ENCODE results near the gene UBE2S. TPM values are rescaled to one million over a fixed set of nuclear protein-coding genes. Genes with fewer than 3 reads are reported as not detected.

Gene UBE2S
- total and polyA plus RNA-seq, 2 of the 8 experiments (the other 6 are each of a cell fraction or from before 2014, with no cell fraction given), result 398 to 530 TPM

GRCh38 chr19:55353356-55353802, 54.2 kb downstream of the UBE2S start:
- Histone ChIP-seq H3K36me3 (ENCODE audit: control insufficient read depth in 2 of 4, insufficient read depth in 4 of 4, low read length in 3 of 4) (peaks cover 0 to 11% (median 0%) of the 10 kb centered on the region in 4 experiments; a peak in 1 of 8 replicates), H3K79me2 (ENCODE audit: control insufficient read depth in 1 of 2, insufficient read depth in 2 of 2, low read length in 2 of 2) (no peaks in the 10 kb centered on the region), H2BK20ac (ENCODE audit: low read length) (no peak overlapping the region), H2BK120ac (replicated peaks; ENCODE audit: low read depth, low read length) (no peak overlapping the region), H3K4me2 (ENCODE audit: insufficient read depth in 1 of 2, low read depth in 2 of 2, low read length in 2 of 2) (peak overlapping the region; percentile 88 to 96), H3K23me2 (ENCODE audit: low read depth, low read length) (peaks cover 12% of the 10 kb centered on the region; the same call in 1 of the 2 replicates), H3K27me3 (replicated peaks in 1 of 4; ENCODE audit: control insufficient read depth in 3 of 4, extremely low read depth in 1 of 4, insufficient read depth in 3 of 4, low read length in 3 of 4) (peaks cover 17 to 56% (median 44%) of the 10 kb centered on the region in 4 experiments), H2AFZ (ENCODE audit: low read length) (no peak overlapping the region), H2AK5ac (ENCODE audit: low read depth, low read length) (no peak overlapping the region), H3K9ac (replicated peaks in 1 of 4; ENCODE audit: extremely low read depth in 1 of 4, low read depth in 3 of 4, low read length in 3 of 4) (no peak overlapping the region; a peak in 2 of 7 replicates), H3K14ac (ENCODE audit: insufficient read length) (no peak overlapping the region), H2BK5ac (ENCODE audit: low read depth, low read length) (no peak overlapping the region), H3K79me1 (ENCODE audit: low read depth, low read length) (no peaks in the 10 kb centered on the region), H2BK15ac (ENCODE audit: low read length) (peak overlapping the region; percentile 88; the same call in 1 of the 2 replicates), H4K5ac (ENCODE audit: insufficient read length, low read depth, low read length) (no peak overlapping the region), H4K8ac (ENCODE audit: extremely low read depth, insufficient read depth, low read length) (no peak overlapping the region; the same call in 1 of the 2 replicates), H3K4me1 (replicated peaks in 1 of 4; ENCODE audit: control insufficient read depth in 3 of 4, insufficient read depth in 4 of 4, low read length in 3 of 4) (peaks cover 4 to 32% (median 17%) of the 10 kb centered on the region in 4 experiments), H3K23ac (ENCODE audit: insufficient read length) (no peak overlapping the region), H3K18ac (ENCODE audit: extremely low read depth, low read length) (no peak overlapping the region; the same call in 1 of the 2 replicates), H2BK12ac (ENCODE audit: low read depth, low read length) (peak overlapping the region; percentile 90; the same call in 1 of the 2 replicates), H4K20me1 (replicated peaks in 1 of 2; ENCODE audit: control insufficient read depth in 1 of 2, insufficient read depth in 2 of 2, low read length in 2 of 2) (peaks cover 0 to 10% of the 10 kb centered on the region in 2 experiments), H3K27ac (ENCODE audit: low read depth, low read length) (no peak overlapping the region), H3K9me3 (ENCODE audit: insufficient read depth in 2 of 2, low read depth in 1 of 2, low read length in 1 of 2) (no peaks in the 10 kb centered on the region), H3K4me3 (ENCODE audit: extremely low read depth in 1 of 4, insufficient read depth in 2 of 4, low read depth in 3 of 4, low read length in 4 of 4) (peak overlapping the region; percentile 32 to 66 (median 50)), H4K91ac (replicated peaks; ENCODE audit: insufficient read length, low read length) (no peak overlapping the region), H3K4ac (replicated peaks; ENCODE audit: insufficient read length, low read depth, low read length) (peak overlapping the region; percentile 49), H3K56ac (replicated peaks; ENCODE audit: insufficient read length, low read depth, low read length) (no peak overlapping the region)
- DNase-seq (ENCODE audit: low read depth in 1 of 2, low spot score in 2 of 2) (no peak), FAIRE-seq (no peak)
- no peak for TF ChIP-seq SIRT6 (IDR thresholded peaks at IDR 0.05; ENCODE audit: low read length)
- TF ChIP-seq POLR2A (IDR thresholded peaks at IDR 0.05; ENCODE audit: control extremely low read depth in 1 of 2, low read depth in 2 of 2, low read length in 2 of 2), result peak in 1 of 2 experiments; percentile 26; a peak in 1 of 3 replicates
- 0 out of 2 replicates have a peak, but pooled peaks have one; percentile 26 for TF ChIP-seq POLR2AphosphoS5 (IDR thresholded peaks at IDR 0.05; ENCODE audit: low read depth, low read length)
- 0 out of 4 replicates have a peak, but pooled peaks of 1 of the 3 experiments have one; percentile 0 for TF ChIP-seq CTCF (IDR thresholded peaks at IDR 0.05; ENCODE audit: control extremely low read depth in 1 of 3, insufficient read depth in 1 of 3, low read depth in 1 of 3, low read length in 3 of 3)
- no peak for TF ChIP-seq MAX (IDR thresholded peaks at IDR 0.05)
- ChIA-PET POLR2A (ENCODE audit: partially characterized antibody) (interaction anchor here (1.2 to 7.9 kb wide), 9 partner anchors 9 to 71 kb away, joined by 3 to 58 read pairs (median 5); partner anchors contain the start of genes GARIN5B, IL11 and KMT5C), CTCF (ENCODE audit: partially characterized antibody) (interaction anchor here (1.2 to 1.7 kb wide), 2 partner anchors 32 to 70 kb away, joined by 3 to 4 read pairs; partner anchors contain the start of gene BRSK1)
- 13% methylated on average over 23 of the region's 24 CpGs; no CpG with 5 or more reads in 1 of the 2 experiments for WGBS, 2 experiments (ENCODE audit: extremely low coverage in 1 of 2, insufficient coverage in 1 of 2, insufficient read length in 1 of 2, insufficient replicate concordance in 2 of 2, low coverage in 1 of 2, low lambda C conversion rate in 2 of 2, missing lambda C conversion rate in 1 of 2)

Measured in H1 (cell line).